ENCODE results near the gene MIOS.

Gene MIOS

GRCh38 chr7:7583731-7584130 is 17.0 kb downstream of the MIOS start:
- no peak for DNase-seq (ENCODE audit: low read depth in 2 of 2)

- no peak for DNase-seq (ENCODE audit: low read depth in 2 of 2)
Observed at GRCh38 chr7:7584653-7585052, 18.0 kb downstream of the MIOS start.

- DNase-seq (ENCODE audit: low read depth in 2 of 2) = no peak
Observed at GRCh38 chr7:7585241-7585928, 18.7 kb downstream of the MIOS start.

- DNase-seq (ENCODE audit: low read depth in 2 of 2) = no peak
Observed at GRCh38 chr7:7595451-7595850, 28.8 kb downstream of the MIOS start.

GRCh38 chr7:7596176-7596575 is 29.5 kb downstream of the MIOS start:
- peak in 1 of 2 donors; percentile 3 for DNase-seq (ENCODE audit: low read depth in 2 of 2)

GRCh38 chr7:7607010-7607409 is 40.3 kb downstream of the MIOS start:
- no peak for DNase-seq (ENCODE audit: low read depth in 2 of 2)

- no peak for DNase-seq (ENCODE audit: low read depth in 2 of 2)
Observed at GRCh38 chr7:7609330-7609729, 42.6 kb downstream of the MIOS start.

- DNase-seq (ENCODE audit: low read depth in 2 of 2) = no peak
Observed at GRCh38 chr7:7612519-7612918, 45.8 kb downstream of the MIOS start.

- DNase-seq (ENCODE audit: low read depth in 2 of 2) = no peak
Observed at GRCh38 chr7:7613210-7613609, 46.5 kb downstream of the MIOS start.

- DNase-seq (ENCODE audit: low read depth in 2 of 2) = no peak
Observed at GRCh38 chr7:7614018-7614741, 47.5 kb downstream of the MIOS start.

- DNase-seq (ENCODE audit: low read depth in 2 of 2) = no peak
Observed at GRCh38 chr7:7617550-7617949, 50.9 kb downstream of the MIOS start.

- DNase-seq (ENCODE audit: low read depth in 2 of 2) = no peak
Observed at GRCh38 chr7:7618410-7618809, 51.7 kb downstream of the MIOS start.

GRCh38 chr7:7620236-7620635 is 53.6 kb downstream of the MIOS start:
- DNase-seq (ENCODE audit: low read depth in 2 of 2) = no peak

- no peak for DNase-seq (ENCODE audit: low read depth in 2 of 2)
Observed at GRCh38 chr7:7620644-7621210, 54.0 kb downstream of the MIOS start.

- DNase-seq (ENCODE audit: low read depth in 2 of 2) = no peak
Observed at GRCh38 chr7:7628476-7628875, 61.8 kb downstream of the MIOS start.

GRCh38 chr7:7630626-7631329 is 64.1 kb downstream of the MIOS start:
- no peak for DNase-seq (ENCODE audit: low read depth in 2 of 2)

GRCh38 chr7:7639421-7639820 is 72.7 kb downstream of the MIOS start:
- no peak for DNase-seq (ENCODE audit: low read depth in 2 of 2)

- peak; percentile 25 to 43 for DNase-seq (ENCODE audit: low read depth in 2 of 2)
Observed at GRCh38 chr7:7639847-7640220, 73.2 kb downstream of the MIOS start.

- DNase-seq (ENCODE audit: low read depth in 2 of 2) = peak; percentile 97 to 98
Observed at GRCh38 chr7:7640221-7641128, 73.8 kb downstream of the MIOS start, which contains the start of gene UMAD1. Gene UMAD1 (plus strand): TSS chr7:7640752. CDS start chr7:7673372, 32,620 bp downstream.

- DNase-seq (ENCODE audit: low read depth in 2 of 2) = no peak
Observed at GRCh38 chr7:7641129-7641663, 74.5 kb downstream of the MIOS start.

GRCh38 chr7:7642081-7642480 is 75.4 kb downstream of the MIOS start:
- DNase-seq (ENCODE audit: low read depth in 2 of 2) = no peak
